Astrocyte of the cerebellum (primary cell): ENCODE measurements around the gene BICDL2.
A peak's percentile ranks its signal among the peaks of the same experiment; 100 is the strongest.

Source experiments
- DNase-seq: peaks from one replicate; pipeline ENCODE4 v3.0.0-alpha.2; 2011; ENCODE audit warnings: low read depth
- H3K4me3 ChIP-seq: 2 replicates; pipeline ENCODE4 v1.5.1; 2011; ENCODE audit warnings: mild to moderate bottlenecking, low read depth, low read length, moderate library complexity
- in situ Hi-C: cut with HindIII; loops from 2 replicates; pipeline ENCODE4 v1.10.0; 2017; ENCODE audit warnings: low sequenced_read_pairs
- TF ChIP-seq, protein P1 (sequence below): IDR thresholded peaks from 2 replicates; pipeline ENCODE4 v1.5.1; 2012; ENCODE audit warnings: low read length, low read depth, moderate library complexity, mild to moderate bottlenecking; ENCODE audit errors: missing control alignments

Gene BICDL2

DNA sequence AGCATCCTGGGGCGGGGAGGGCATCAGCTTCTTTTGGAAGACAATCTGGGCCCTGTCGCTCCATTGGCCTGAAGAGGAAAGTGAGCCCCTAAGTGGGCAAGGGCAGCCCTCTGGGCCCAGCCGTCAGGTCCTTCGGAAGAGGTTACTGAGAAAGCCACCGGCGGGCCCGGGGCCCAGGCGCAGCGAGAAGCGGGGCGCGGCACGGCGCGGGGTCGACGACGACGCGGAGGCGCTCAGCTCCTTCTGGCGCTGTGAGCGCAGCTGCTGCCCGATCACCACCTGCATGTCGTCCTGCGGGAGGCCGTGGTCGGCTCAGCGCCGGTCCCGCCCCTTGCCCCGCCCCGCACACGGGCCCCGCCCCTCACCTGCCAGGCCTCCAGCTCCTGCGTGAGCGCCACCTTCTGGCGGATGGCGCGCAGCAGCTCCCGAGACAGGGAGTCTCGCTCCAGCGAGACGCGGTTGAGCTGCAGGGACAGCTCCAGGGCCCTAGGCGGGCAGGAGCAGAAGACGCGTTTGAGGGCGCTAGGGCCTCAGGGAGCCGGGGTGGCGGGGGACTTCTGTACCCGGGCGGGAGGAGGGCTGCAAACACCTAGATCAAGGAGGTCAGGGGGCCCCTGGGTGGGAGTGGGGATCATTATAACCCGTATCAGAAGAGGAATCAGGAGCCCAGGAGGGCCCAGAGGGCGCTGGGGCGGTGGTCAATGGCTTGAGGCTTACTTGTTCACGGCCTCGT, 8.6 kb downstream of the BICDL2 start:
- TF ChIP-seq, protein P1, sequence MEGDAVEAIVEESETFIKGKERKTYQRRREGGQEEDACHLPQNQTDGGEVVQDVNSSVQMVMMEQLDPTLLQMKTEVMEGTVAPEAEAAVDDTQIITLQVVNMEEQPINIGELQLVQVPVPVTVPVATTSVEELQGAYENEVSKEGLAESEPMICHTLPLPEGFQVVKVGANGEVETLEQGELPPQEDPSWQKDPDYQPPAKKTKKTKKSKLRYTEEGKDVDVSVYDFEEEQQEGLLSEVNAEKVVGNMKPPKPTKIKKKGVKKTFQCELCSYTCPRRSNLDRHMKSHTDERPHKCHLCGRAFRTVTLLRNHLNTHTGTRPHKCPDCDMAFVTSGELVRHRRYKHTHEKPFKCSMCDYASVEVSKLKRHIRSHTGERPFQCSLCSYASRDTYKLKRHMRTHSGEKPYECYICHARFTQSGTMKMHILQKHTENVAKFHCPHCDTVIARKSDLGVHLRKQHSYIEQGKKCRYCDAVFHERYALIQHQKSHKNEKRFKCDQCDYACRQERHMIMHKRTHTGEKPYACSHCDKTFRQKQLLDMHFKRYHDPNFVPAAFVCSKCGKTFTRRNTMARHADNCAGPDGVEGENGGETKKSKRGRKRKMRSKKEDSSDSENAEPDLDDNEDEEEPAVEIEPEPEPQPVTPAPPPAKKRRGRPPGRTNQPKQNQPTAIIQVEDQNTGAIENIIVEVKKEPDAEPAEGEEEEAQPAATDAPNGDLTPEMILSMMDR, result peak; percentile 74
- in situ Hi-C loops, result no loop called here
- peak; percentile 35 for DNase-seq
- H3K4me3 ChIP-seq, result no peak overlapping the region

DNA sequence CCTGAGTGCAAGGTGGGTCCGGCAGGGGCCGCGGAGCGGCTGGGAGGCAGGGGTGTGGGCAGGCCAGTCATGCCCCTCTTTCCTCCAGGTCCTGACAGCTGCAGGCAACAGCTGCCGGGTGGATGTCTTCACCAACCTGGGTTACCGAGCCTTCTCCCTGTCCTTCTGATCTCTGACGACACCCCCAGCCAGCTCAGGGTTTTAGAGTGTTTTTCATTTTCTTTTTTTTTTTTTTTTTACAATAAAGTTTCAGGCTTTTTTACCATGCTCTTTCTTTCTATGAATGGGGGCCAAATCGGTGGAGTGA, 9.3 kb downstream of the BICDL2 start:
- in situ Hi-C loops, result no loop called here
- no peak overlapping the region for H3K4me3 ChIP-seq
- TF ChIP-seq, protein P1, result no peak
- DNase-seq, result no peak

DNA sequence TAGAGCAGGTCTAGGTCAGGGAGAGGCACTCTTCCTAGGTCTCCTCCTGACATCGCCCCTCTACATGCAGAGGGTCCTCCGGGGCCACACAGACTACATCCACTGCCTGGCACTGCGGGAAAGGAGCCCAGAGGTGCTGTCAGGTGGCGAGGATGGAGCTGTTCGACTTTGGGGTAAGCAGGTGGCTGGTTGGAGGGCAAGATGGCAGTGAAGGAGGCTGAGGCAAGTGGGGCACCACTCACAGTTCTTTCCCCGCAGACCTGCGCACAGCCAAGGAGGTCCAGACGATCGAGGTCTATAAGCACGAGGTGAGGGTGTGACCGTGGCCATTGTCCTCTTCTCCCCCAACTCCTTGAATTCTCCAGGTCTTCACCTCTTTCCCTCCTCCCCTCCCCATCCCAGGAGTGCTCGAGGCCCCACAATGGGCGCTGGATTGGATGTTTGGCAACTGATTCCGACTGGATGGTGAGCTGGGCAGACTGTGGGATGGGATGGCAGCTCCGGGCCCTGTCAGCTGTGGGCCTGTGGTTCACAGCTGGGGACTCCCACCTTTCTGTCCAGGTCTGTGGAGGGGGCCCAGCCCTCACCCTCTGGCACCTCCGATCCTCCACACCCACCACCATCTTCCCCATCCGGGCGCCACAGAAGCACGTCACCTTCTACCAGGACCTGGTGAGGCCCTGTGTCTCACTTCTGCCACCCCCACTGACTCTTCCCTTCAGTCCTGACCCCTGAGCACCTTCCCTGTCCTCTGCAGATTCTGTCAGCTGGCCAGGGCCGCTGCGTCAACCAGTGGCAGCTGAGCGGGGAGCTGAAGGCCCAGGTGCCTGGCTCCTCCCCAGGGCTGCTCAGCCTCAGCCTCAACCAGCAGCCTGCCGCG, 9.9 kb downstream of the BICDL2 start:
- no peak for DNase-seq
- TF ChIP-seq, protein P1, result no peak
- in situ Hi-C loops, result no loop called here
- H3K4me3 ChIP-seq, result no peak overlapping the region

DNA sequence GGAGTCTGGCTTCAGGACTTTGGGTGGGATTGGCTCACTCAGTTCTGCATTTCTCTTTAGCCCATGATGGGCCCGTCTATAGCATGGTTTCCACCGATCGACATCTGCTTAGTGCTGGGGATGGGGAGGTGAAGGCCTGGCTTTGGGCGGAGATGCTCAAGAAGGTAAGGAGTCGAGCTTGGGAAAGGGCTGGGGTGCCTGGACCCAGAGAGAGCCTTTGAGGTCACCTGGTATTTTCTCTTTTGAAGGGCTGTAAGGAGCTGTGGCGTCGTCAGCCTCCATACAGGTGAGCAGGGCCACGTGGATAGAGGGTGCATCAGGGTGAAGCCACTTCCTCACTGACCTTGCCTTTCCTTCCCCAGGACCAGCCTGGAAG, 10.8 kb downstream of the BICDL2 start:
- TF ChIP-seq, protein P1, result no peak
- DNase-seq, result no peak
- H3K4me3 ChIP-seq, result no peak overlapping the region
- in situ Hi-C loops, result no loop called here

DNA sequence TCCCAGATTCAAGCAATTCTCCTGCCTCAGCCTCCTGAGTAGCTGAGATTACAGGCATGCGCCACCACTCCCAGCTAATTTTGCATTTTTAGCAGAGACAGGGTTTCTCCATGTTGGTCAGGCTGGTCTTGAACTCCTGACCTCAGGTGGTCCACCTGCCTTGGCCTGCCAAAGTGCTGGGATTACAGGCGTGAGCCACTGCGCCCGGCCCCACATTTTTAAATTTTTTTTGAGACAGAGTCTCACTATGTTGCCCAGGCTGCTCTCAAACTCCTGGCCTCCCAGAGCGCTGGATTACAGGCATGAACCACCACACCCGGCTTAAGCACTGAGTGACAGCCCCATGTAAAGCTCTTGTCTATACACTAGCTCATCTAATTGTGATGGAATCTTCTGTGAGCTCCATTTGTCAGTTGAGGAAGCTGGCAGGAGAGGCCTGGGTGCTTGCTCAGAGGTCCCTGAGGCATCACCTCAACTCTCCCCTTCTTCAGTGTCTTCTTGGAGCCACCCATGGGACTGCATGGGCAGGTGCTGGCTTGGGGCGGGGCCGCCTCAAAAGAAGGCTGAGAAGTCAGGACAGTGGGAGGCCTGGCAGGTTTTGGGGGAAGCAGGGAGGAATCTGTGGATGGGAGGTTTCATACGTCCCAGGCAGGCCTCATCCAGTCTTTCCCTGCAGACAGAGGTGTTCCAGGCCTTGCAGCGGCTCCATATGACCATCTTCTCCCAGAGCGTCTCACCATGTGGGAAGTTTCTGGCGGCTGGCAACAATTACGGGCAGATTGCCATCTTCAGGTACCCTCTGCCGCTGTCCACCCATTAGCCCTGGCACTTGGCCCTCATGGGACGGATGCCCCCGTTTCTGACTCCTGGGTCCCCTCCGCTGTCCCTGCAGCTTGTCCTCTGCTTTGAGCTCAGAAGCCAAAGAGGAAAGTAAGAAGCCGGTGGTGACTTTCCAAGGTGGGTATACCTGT, 11.4 kb downstream of the BICDL2 start:
- DNase-seq, result no peak
- H3K4me3 ChIP-seq, result no peak overlapping the region
- TF ChIP-seq, protein P1, result no peak
- in situ Hi-C loops, result no loop called here
